B cell (primary cell): ENCODE data around the gene CLDN7. TPM values are rescaled to one million over a fixed set of nuclear protein-coding genes. Genes with fewer than 3 reads are reported as not detected.
A peak's percentile ranks its signal among the peaks of the same experiment; 100 is the strongest.

ENCODE experiments used
- ATAC-seq: fragments of 200-7000 bp; cut with Tn5 transposase; one replicate; pipeline ENCODE4 v1.10.0; 2021; ENCODE audit warnings: low read depth, mild to moderate bottlenecking, moderate number of reproducible peaks, moderate library complexity
- CTCF ChIA-PET: fragments of 350-600 bp; sonication (Branson Sonifier 250); formaldehyde crosslinking; loops from one replicate; lab custom pipeline; 2021; ENCODE audit warnings: antibody characterized with exemption, inconsistent platforms; lab: Charles Lee
- POLR2A ChIA-PET: fragments of 350-600 bp; sonication (Branson Sonifier 250); formaldehyde crosslinking; loops from one replicate; lab custom pipeline; 2021; ENCODE audit warnings: antibody characterized with exemption; lab: Charles Lee
- DNase-seq: peaks from one replicate; pipeline ENCODE4 v3.0.0; 2013
- H2AFZ ChIP-seq: 2 replicates; pipeline ENCODE4 v1.6.1; 2012; ENCODE audit warnings: mild to moderate bottlenecking, low read depth, low read length; ENCODE audit not compliant: insufficient read depth, poor library complexity, severe bottlenecking
- H3K27ac ChIP-seq, 2 donors: 1 replicate in 1 of 2; 2 replicates in 1 of 2; pipeline ENCODE4 v1.5.1; 2012 to 2013; ENCODE audit warnings: low read length in 2 of 2, mild to moderate bottlenecking in 2 of 2, moderate library complexity in 1 of 2
- H3K27me3 ChIP-seq, 4 experiments: fragments of 200-600 bp in 1 of 4; sonication (generic) in 1 of 4; replicated peaks in 1 of 4; 1 replicate in 2 of 4; 2 replicates in 2 of 4; pipeline versions ENCODE4 v1.6.1 to v1.7.0; 2013 to 2016; ENCODE audit warnings: low read length in 3 of 4, mild to moderate bottlenecking in 2 of 4, mixed read lengths in 1 of 4, moderate library complexity in 1 of 4; ENCODE audit not compliant: insufficient read depth in 4 of 4, control insufficient read depth in 3 of 4; ENCODE audit errors: control extremely low read depth in 1 of 4
- H3K36me3 ChIP-seq, 2 experiments: replicated peaks in 1 of 2; 1 replicate in 1 of 2; 2 replicates in 1 of 2; pipeline versions ENCODE4 v1.6.1 to v1.7.1; 2013; ENCODE audit warnings: low read length in 1 of 2; ENCODE audit not compliant: insufficient read depth in 2 of 2, control insufficient read depth in 1 of 2; ENCODE audit errors: control extremely low read depth in 1 of 2, extremely low read depth in 1 of 2
- H3K4me1 ChIP-seq, 2 donors: fragments of 200-600 bp in 1 of 2; sonication (generic) in 1 of 2; 1 replicate in 1 of 2; 2 replicates in 1 of 2; pipeline versions ENCODE4 v1.5.1 to v1.6.1; 2013 to 2017; ENCODE audit warnings: low read length in 2 of 2; ENCODE audit not compliant: control insufficient read depth in 2 of 2, insufficient read depth in 2 of 2
- H3K4me2 ChIP-seq: replicated peaks from 2 replicates; pipeline ENCODE3; 2012; ENCODE audit warnings: mild to moderate bottlenecking, low read depth, low read length; ENCODE audit not compliant: poor library complexity, severe bottlenecking
- H3K4me3 ChIP-seq, 5 experiments: fragments of 200-600 bp in 1 of 5; sonication (generic) in 1 of 5; 1 replicate in 3 of 5; 2 replicates in 2 of 5; pipeline versions ENCODE4 v1.5.1 to v1.7.0; 2011 to 2016; ENCODE audit warnings: low read length in 4 of 5, mild to moderate bottlenecking in 4 of 5, low read depth in 2 of 5, control low read depth in 1 of 5, moderate library complexity in 1 of 5; ENCODE audit not compliant: insufficient read depth in 1 of 5; ENCODE audit errors: control extremely low read depth in 1 of 5, extremely low read depth in 1 of 5
- H3K79me2 ChIP-seq: fragments of 200-600 bp; sonication (generic); one replicate; pipeline ENCODE4 v1.6.0; 2016; ENCODE audit warnings: low read length; ENCODE audit not compliant: control insufficient read depth, insufficient read depth
- H3K9ac ChIP-seq: fragments of 200-600 bp; sonication (generic); 2 replicates; pipeline ENCODE4 v1.6.1; 2017; ENCODE audit warnings: mild to moderate bottlenecking, low read length, moderate library complexity
- H3K9me3 ChIP-seq, 3 donors: one replicate each; pipeline versions ENCODE4 v1.6.1 to v1.7.1; 2013; ENCODE audit warnings: low read length in 2 of 3; ENCODE audit not compliant: control insufficient read depth in 2 of 3, insufficient read depth in 1 of 3; ENCODE audit errors: control extremely low read depth in 1 of 3
- H4K20me1 ChIP-seq: 2 replicates; pipeline ENCODE4 v1.6.0; 2012; ENCODE audit warnings: mild to moderate bottlenecking, low read length; ENCODE audit not compliant: insufficient read depth, control insufficient read depth, poor library complexity, severe bottlenecking
- H3K27ac Mint-ChIP-seq: one replicate; pipeline ENCODE4 v1.8.0; 2021; ENCODE audit warnings: mixed read lengths
- H3K27me3 Mint-ChIP-seq: one replicate; pipeline ENCODE4 v1.8.0; 2021; ENCODE audit warnings: mixed read lengths
- H3K4me1 Mint-ChIP-seq: one replicate; pipeline ENCODE4 v1.8.0; 2021; ENCODE audit warnings: mixed read lengths
- H3K4me3 Mint-ChIP-seq: one replicate; pipeline ENCODE4 v1.8.0; 2021; ENCODE audit warnings: mixed read lengths
- H3K9me3 Mint-ChIP-seq: one replicate; pipeline ENCODE4 v1.8.0; 2022; ENCODE audit warnings: mixed read lengths; ENCODE audit not compliant: insufficient read depth
- EZH2 ChIP-seq: IDR thresholded peaks from 2 replicates; pipeline ENCODE4 v1.6.1; 2012; ENCODE audit warnings: borderline replicate concordance, low read depth, mild to moderate bottlenecking, moderate library complexity, low read length; ENCODE audit not compliant: insufficient read depth, poor library complexity, severe bottlenecking
- WGBS: methylation state at CpG from one replicate; pipeline ENCODE4 v1.1.5; 2013; ENCODE audit warnings: missing lambda C conversion rate; ENCODE audit not compliant: insufficient coverage; 5-methylcytosine and 5-hydroxymethylcytosine counted together
- intact Hi-C: fragments of 100-400 bp; cut with micrococcal nuclease; formaldehyde crosslinking; loops from one replicate; pipeline ENCODE4 v1.10.0; 2022
- polyA plus RNA-seq: library from polyadenylated mRNA; depleted of rRNA; stranded (reverse); fragments of >200 nt; gene quantifications from 2 replicates; pipeline ENCODE4 v1.2.3, GENCODE V29; 2012
- total RNA-seq, 2 donors: library from RNA; stranded (reverse); fragments of 120-200 nt in 1 of 2; gene quantifications; 1 replicate in 1 of 2; 2 replicates in 1 of 2; pipeline versions ENCODE4 v1.2.3 to v1.2.4, GENCODE V29; 2013 to 2022
- TF ChIP-seq, protein P1 (sequence below): fragments of 200-600 bp; IDR thresholded peaks from one replicate; pipeline ENCODE4 v1.8.0; 2022; ENCODE audit warnings: antibody characterized with exemption, mild to moderate bottlenecking

CLDN7 gene
- total and polyA plus RNA-seq, 2 donors (not counting 1 experiment from before 2014, with no cell fraction given), result 1.2 to 5.8 TPM

DNA sequence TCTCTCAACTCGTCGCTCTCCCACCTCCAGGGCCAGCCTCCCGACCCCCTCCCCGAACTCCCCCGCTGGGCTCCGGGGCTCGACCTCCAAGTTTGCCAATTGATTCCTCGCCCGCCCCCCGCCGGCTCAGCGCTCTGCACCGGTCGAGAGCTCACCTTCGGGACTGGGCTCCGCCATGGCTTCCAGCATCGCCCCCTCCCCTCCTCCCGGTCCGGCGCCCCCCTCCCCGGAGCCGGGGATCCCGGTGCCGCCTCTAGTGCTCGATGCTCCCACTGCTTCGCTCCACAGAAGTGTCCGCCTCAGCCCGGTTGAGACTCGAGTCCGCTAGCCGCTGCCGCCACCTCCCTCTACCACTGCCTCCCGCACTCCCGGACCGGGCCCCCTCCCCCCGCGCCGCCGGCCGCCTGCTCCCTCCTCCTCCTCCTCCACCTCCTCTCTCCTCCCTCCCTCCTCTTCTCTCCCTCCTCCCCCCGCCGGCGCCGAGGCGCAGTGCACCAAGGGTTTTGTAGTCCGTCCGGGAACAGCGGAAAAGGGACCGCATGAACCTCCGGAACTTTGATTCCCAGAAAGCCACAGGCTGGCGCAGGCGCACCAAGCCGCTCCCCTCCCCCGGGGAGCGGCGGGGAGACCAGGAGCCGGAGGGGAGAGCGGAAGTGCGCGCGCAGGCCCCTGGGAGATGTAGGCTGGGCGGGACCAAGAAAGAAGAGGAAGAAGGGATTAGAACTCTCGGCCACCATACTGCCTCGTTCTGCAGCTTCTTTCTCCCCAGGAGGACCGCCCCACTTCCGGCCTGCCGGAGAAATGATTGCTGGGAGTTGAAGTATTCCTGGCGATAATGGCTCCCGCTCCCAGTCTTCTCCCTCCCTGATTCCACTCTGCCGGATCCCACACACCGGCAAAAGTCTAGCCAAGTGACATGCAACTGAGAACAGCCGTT, 22.9 kb downstream of the CLDN7 start, which contains the start of gene PHF23:
Gene PHF23 (minus strand): TSS at position 367 of the 937 bp plus-strand sequence. CDS start 178 bp downstream, at position 189.
- peak within 1 kb of the TSS; percentile 94 for H3K9ac ChIP-seq
- H4K20me1 ChIP-seq, result peaks cover 22% of the 10 kb centered on the region
- H3K4me1 Mint-ChIP-seq, result peaks cover 61% of the 10 kb centered on the region
- H3K36me3 ChIP-seq, result peaks cover 0 to 27% of the 10 kb centered on the region in 2 experiments
- H3K27ac Mint-ChIP-seq, result peak within 1 kb of the TSS; percentile 100
- H3K4me1 ChIP-seq, result peaks cover 42 to 49% of the 10 kb centered on the region in 2 donors
- TF ChIP-seq EZH2, result no peak
- TF ChIP-seq, protein P1, sequence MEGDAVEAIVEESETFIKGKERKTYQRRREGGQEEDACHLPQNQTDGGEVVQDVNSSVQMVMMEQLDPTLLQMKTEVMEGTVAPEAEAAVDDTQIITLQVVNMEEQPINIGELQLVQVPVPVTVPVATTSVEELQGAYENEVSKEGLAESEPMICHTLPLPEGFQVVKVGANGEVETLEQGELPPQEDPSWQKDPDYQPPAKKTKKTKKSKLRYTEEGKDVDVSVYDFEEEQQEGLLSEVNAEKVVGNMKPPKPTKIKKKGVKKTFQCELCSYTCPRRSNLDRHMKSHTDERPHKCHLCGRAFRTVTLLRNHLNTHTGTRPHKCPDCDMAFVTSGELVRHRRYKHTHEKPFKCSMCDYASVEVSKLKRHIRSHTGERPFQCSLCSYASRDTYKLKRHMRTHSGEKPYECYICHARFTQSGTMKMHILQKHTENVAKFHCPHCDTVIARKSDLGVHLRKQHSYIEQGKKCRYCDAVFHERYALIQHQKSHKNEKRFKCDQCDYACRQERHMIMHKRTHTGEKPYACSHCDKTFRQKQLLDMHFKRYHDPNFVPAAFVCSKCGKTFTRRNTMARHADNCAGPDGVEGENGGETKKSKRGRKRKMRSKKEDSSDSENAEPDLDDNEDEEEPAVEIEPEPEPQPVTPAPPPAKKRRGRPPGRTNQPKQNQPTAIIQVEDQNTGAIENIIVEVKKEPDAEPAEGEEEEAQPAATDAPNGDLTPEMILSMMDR, result no peak
- H3K4me2 ChIP-seq, result peak within 1 kb of the TSS; percentile 79
- H3K79me2 ChIP-seq, result peaks cover 42% of the 10 kb centered on the region
- H3K4me3 Mint-ChIP-seq, result peak within 1 kb of the TSS; percentile 98
- peak within 1 kb of the TSS; percentile 55 to 97 for H3K27ac ChIP-seq
- CTCF ChIA-PET, result interaction anchor here (0.5 to 5.0 kb wide), 5 partner anchors 10 to 373 kb away, joined by 3 to 36 read pairs (median 5); partner anchors contain the start of genes ACADVL, CTDNEP1, DLG4 and ELP5
- POLR2A ChIA-PET, result interaction anchor here (0.6 to 13.1 kb wide), 8 partner anchors 11 to 1008 kb away, joined by 3 to 157 read pairs (median 4); partner anchors contain the start of genes ACADVL, CTC1, CTDNEP1 and DLG4
- no peaks in the 10 kb centered on the region for H3K9me3 Mint-ChIP-seq
- no peaks in the 10 kb centered on the region for H3K27me3 Mint-ChIP-seq
- ATAC-seq (peak; percentile 64), DNase-seq (peak; percentile 98)
- peak within 1 kb of the TSS; percentile 65 for H2AFZ ChIP-seq
- H3K9me3 ChIP-seq, result no peaks in the 10 kb centered on the region
- H3K27me3 ChIP-seq, result no peaks in the 10 kb centered on the region
- WGBS, result under 1% methylated on average over 53 of the region's 72 CpGs
- intact Hi-C loops, result loop anchor here (1.0 to 5.0 kb wide), 7 partner anchors 20 to 447 kb away; partner anchors contain the start of genes ACADVL, DLG4, EIF5A and SENP3
- peak within 1 kb of the TSS; percentile 74 to 97 (median 75) for H3K4me3 ChIP-seq
